ENCODE data around the gene PDE4D. TPM values are rescaled to one million over a fixed set of nuclear protein-coding genes. Genes with fewer than 3 reads are reported as not detected.

Gene PDE4D
- total RNA-seq, 1 experiment from 2014 or later: 1.0 TPM

GRCh38 chr5:59301727-59302126 is 591.8 kb downstream of the PDE4D start:
- no peak for DNase-seq (ENCODE audit: low read depth)

GRCh38 chr5:59300930-59301329 is 592.6 kb downstream of the PDE4D start:
- DNase-seq (ENCODE audit: low read depth): no peak

- DNase-seq (ENCODE audit: low read depth): no peak
Measured at GRCh38 chr5:59299006-59299405, 594.5 kb downstream of the PDE4D start.

DNA sequence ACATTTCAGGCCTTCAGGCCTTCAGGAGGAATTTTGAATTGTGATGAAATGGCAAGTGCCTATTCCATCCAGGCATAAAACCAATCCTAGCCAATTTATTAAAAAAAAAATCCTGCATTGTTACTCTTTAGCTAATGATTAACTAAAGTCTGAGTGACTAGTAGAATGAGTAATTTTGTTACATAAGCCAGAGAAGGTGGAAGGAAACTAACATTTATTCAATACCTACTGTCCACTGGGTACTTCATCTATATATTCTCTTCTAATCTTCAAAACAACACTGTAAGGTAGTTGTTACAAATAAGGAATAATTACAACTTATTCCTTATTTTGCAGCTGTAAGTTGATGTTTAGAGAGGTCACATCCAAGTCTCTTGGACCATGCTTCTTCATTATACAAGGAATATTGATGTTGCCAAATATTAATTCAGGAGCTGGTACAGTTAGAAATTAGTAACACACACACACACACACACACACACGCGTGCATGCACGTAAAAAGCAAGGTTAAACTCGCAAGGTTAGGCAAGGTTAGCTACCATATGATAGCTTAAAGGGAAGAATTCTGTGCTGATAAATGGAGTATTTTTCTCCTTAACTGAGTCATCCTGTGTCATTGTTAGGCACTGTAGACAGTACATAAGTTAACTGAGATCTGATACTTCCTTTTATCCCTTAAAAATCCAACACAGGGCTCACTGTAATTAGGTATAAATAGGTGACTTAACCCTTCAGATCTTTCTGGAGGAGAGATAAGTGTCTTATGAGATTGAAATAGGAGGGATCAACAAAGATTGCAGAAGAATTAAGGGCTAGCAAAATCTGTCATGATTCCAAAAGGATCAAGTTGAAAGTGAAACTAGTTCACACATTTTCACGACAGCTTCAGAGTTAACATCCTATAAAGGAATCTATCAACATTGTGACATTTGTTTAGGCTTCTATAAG is 596.9 kb downstream of the PDE4D start:
- DNase-seq (ENCODE audit: low read depth): peak; percentile 57

DNA sequence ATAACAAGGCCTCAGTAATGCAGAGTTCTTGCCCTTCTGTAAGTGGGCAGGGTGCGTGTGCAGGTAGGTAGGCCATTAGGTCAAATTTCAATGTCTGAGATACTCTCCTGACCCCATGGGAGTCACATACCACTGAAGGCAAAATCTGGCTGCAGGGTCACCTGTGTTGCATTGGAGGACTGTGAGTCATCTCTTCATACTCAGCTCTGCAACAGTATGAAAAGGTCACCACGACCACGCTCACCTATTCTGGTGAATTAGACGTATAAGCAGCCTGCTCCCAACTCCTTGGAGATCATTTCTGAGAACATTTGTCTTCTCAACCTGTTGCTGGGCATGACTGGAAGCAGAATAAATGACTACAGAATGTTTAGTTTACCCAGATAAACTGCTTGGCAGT is 599.8 kb downstream of the PDE4D start:
- DNase-seq (ENCODE audit: low read depth): no peak

DNA sequence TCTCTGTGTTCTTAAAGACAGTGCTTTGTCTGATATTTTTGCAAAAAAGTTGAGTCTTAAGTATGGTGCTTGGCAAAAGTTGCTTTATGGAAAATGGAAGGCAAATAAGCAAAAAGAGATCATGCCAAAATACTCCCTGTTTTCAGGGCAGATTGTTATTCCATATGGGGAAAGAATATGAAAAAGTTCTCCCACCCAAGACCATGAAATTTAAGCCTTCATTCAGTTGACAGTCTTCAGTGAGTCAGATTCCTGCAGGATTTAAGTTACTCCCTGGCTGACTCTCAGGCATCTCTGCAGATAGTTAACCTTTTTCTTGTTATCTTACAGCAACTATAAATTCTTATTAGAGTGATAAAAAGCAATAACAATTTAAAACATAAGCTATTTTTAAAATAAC is 601.6 kb downstream of the PDE4D start:
- no peak for DNase-seq (ENCODE audit: low read depth)

- DNase-seq (ENCODE audit: low read depth): no peak
Measured at GRCh38 chr5:59287884-59288283, 605.6 kb downstream of the PDE4D start.

DNA sequence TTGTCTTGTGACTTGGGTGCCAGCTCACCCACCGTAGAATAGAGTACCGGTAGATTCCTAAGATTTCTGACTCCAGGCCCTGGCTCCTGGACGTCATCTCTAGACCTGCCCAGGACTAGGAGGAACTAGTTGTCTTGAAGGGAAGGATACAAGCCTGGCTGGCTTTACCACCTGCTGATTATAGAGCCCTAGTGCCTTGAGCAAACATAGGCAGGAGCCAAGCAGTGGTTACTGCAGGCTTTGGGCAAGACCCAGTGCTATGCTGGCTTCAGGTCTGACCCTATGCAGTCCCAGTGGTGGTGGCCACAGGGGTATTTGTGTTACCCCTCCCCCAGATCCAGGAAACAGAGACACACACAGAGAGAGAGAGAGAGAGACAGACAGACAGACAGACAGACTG is 606.2 kb downstream of the PDE4D start:
- DNase-seq (ENCODE audit: low read depth): no peak

DNA sequence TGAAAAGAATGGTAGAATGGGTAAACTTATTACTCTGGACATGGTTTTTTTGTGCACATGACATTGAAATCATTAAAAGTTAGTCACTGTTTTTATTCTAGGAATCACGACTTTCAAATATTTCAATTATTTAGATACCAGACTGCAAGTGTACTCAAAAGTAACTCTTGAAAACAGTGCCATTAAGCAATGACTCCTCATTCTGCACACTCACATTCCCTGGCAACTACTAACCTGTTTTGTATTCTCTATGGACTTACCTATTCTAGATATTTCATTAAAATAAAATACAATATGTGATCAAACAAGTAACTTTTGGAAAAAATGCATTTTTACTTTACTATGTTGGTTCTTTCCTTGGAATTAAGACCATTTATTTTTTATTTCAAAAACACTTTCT is 607.0 kb downstream of the PDE4D start:
- no peak for DNase-seq (ENCODE audit: low read depth)

GRCh38 chr5:59285300-59286016 is 608.1 kb downstream of the PDE4D start:
- no peak for DNase-seq (ENCODE audit: low read depth)

DNA sequence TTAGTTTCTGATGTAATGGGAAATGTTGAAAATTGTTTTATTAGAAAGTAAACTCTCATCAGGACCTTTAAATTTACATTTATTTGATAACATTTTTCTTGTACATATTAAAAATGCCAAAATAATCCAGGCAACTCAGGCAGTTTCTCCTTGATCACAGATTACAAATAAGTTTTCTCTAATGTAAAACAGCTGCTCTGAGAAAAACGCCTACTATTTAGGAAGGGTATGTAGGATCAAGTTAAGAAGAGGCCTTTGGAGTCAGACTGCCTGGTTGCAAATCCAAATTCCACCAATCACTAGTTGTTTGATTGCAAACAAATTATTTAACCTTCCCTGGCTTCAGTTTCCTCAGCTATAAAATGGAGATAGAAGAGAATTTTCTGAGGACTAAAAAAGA is 610.8 kb downstream of the PDE4D start:
- no peak for DNase-seq (ENCODE audit: low read depth)

DNA sequence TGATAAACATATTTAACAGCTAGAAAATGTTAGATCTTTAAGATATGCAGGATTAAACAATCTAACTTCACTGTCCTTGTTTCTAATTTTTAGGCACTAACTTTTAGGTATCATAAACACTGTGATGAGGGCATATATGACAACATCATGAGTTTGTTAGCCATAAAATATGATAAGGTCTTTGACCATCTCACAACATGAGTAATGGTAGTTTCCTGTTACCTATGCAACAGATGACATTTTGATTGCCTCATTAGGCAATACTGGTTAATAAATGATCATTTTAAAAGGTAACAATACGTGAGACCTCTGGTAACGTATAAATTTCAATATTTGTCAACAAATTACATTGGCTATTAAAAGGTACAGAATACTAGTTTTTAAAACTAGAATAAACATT is 613.5 kb downstream of the PDE4D start:
- DNase-seq (ENCODE audit: low read depth): no peak

- DNase-seq (ENCODE audit: low read depth): no peak
Measured at GRCh38 chr5:59276917-59277372, 616.6 kb downstream of the PDE4D start.

DNA sequence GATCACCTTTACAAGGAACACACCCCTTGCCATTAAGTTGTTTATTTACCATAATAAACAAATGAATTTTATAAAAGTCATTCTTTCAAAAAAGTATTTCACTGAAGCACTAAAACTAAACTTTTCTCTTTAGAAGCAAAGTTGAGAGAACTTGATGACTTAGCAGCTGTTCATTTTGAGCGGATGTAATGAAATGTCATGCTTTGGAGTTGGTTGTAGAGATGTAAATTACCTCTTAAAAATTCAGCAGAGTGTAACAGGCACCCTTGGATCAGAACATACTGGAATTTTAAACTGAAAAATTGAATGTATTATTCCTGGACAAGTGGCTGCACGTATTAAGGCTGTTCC is 617.2 kb downstream of the PDE4D start:
- no peak for DNase-seq (ENCODE audit: low read depth)

DNA sequence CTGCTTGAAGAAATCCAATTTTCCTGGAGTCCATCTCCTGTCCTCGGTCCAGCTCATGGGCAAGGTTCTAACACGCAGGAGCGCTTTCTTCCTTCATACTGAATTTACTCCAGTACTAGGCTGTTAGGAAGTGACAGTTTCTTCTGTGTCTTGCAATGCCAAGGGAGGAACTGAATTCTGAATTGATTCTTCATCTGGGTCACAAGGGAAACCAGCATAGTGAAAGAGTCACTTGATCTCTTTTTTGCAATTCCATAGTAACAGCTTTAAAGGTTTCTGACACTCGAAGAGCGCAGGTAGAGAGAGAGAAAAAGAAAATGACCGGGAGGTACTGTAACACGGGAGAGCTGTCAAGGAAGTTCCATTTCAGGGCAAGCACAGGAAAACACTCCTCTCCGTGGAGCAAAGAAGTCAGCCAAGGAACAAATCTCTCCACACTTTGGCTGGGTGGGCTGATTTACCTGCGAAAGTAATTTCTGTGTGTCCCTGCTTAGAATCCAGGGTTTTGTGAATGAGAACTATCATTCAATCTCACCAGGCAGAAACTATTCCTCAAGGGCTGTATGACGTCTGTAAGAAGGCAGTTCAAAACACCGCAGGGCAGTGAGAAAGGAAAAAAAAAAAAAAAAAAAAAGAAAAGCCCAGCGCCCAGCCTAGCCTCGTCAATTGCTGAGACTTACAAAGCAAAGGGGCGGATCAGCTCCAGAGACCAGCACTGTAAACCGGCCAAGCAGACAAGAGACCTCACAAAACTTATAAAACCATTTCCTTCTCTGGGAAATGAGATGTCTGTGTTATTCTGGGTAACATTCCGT is 617.8 kb downstream of the PDE4D start:
- peak; percentile 76 for DNase-seq (ENCODE audit: low read depth)

DNA sequence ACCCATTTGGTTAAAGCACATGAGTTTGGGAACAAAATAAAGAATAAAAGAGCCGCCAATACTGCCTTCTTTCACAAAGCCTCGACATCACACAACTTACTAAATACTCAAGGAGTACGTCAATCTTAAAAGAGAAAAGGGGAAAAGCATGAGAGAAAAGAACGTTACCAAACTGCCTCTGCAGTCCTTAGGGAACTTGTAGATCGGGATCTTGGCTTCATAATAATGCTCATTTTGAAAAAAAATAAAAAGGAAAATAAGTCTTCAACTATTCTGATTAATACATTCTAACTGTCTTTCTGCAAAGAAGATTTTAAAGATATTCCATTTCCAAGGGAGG is 618.4 kb downstream of the PDE4D start:
- no peak for DNase-seq (ENCODE audit: low read depth)

- DNase-seq (ENCODE audit: low read depth): no peak
Measured at GRCh38 chr5:59274106-59274636, 619.4 kb downstream of the PDE4D start.

DNA sequence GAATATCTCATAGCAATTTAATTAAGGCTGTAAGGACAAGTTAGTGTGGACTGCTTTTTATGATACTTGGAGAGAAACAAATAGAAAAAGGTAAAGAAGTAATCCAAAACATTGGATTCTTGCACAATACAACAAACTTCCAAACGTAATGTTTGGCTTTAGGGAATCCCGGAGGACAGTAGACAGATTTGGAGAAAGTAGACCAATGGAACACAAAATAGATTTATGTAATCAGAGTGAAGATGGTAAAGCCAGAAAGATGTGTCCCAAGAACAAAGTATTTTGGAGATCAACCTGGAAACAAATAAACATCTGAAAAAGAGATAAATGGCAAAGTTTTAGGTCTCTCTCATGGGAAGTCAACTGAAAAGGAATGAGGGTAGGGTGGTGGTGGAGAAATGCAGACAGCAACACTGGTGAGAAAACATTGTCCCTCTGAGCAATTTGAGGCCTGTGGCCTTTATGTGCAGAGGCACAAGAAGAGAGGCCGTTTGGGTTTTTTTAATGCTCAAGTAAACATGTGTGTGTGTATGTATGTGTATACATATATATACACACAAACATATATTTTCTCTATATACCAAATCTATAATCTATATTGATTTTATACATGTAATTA is 620.6 kb downstream of the PDE4D start:
- DNase-seq (ENCODE audit: low read depth): no peak

- no peak for DNase-seq (ENCODE audit: low read depth)
Measured at GRCh38 chr5:59268756-59269415, 624.6 kb downstream of the PDE4D start.

GRCh38 chr5:59267033-59267432 is 626.5 kb downstream of the PDE4D start:
- no peak for DNase-seq (ENCODE audit: low read depth)

GRCh38 chr5:59266410-59266809 is 627.1 kb downstream of the PDE4D start:
- DNase-seq (ENCODE audit: low read depth): no peak

Data from HT1080 (cell line).